NCI-H510A (cell line): Measurements from ENCODE around the gene PPP1R8.

Source experiments
- DNase-seq: peaks from one replicate; lab custom pipeline; 2025; lab: John Stamatoyannopoulos, UW

PPP1R8 gene

DNA sequence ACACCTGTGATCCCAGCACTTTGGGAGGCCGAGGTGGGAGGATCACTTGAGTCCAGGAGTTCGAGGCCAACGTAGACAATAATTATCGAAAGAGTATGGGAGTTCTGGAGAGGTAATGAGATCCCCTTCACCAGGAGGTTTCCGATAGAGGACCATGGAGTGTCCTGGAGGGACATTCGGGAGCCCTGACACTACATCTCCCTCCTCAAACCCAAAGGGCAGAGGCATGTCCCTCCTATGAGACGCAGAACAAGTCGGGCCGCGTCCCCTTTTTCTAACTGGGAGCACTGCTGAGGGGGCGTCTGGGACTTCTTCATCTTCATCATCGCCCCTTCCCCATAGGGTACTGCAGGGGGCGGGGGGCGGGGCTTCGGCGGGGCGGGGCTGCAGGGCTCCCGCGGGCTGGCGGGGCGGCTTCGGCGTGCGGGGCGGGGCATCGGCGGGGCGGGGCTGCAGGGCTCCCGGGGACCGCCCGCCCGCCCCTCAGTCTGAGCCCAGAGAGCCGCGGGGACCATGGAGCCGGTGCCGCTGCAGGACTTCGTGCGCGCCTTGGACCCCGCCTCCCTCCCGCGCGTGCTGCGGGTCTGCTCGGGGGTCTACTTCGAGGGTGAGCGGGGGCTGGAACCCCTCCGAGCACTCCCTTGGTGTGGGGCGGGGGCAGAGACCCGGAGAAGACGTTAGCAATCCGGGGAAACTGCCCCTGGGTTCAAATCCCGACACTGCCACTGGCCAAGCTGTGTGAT, 41.6 kb downstream of the PPP1R8 start, which contains the start of gene THEMIS2:
THEMIS2 (plus strand) TSS at position 486 of the 743 bp plus-strand sequence; CDS start at position 514, 28 bp downstream.
- peak; percentile 25 for DNase-seq

DNA sequence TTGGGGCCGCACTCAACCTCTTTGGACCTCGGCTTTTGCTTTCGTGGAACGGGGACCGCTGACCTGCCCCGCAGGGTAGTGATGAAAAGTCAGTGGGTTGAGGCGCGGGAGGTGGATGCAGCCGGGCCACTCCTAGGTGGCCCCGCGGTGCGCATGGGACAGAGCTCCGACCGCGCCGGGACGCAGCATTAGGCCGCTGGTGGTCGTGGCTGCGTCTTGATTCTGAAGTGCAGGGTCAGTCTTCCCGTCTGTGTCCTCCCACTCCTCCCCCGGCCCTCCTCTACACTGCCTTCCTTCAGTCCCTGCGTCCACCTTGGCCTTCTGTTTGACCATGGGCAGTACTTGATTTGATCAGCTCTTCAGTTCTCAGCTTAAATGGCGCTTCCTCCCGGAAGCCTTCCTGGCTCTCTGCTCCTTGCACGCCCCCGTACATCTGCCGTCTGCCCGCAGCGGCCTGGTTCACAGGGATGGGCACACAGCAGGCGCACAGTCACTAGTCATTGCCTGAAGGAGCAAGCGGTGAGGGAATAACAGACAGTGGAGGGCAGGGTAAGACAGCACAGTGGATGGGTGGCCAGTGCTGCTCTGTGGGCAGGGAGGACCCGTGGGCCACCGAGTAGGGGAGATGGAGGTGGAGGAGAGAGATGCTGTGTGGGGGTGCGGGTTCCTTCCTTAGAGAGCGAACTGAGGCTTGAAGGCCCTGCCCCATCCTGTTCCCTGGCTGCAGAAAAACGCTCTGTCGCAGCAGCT, 42.4 kb downstream of the PPP1R8 start:
- DNase-seq = no peak

DNA sequence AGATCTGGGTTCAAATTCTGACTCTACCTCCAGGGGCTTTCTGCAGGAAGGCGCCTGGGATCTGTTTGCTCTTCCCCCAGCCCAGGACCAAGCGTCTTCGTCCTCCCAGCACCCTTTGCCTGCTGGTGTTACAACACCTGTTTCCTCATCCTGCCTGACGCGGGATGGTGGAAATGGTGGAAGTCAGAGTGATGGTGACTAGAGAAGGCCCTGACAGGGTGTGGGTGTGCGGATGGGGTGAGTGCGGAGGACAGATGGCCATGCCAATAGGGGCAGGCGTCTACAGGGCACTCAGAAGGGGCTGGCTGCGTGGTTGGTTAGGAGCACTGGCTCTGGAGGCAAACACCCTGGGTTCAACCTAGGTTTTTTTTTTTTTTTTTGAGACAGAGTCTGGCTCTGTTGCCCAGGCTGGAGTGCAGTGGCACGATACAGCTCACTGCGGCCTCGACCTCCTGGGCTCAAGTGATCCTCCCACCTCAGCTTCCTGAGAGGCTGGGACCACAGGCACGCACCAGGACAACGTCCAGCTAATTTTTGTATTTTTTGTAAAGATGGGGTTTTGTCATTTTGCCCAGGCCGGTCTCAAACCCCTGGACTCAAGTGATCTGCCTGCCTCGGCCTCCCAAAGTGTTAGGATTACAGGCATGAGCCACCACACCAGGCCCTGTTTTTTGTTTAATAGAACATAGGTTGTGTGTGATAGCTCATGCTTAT, 43.2 kb downstream of the PPP1R8 start:
- DNase-seq = no peak

DNA sequence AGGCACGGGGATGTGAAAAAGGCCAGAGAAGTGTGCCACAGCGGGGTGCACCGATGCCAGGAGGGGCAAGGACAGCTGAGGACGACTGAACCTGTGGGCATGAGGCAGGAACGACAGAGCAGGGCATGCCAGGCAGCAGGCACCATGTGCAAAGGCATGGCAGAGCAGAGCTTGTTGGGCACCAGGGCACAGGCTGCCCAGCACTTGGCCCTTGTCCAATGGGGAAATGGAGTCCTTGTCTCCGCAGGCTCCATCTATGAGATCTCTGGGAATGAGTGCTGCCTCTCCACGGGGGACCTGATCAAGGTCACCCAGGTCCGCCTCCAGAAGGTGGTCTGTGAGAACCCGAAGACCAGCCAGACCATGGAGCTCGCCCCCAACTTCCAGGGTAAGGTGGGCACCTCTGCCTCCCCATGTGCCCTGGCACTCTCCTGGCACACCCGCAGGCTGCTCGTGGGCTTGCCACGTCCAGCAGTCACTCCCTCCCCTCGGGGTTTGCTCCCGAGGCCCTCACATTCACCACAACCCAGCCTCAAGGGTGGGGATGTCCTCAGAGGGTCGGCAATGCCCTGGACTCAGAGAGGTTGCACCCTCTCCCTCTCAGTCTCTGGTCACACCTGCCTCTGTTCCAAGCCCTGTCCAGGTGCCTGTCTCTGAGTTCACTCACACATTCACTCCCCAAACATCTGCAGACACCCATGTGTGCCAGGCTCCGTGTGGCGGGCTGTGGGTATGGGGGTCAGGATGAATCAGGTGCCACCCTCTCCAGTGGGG, 45.9 kb downstream of the PPP1R8 start:
- no peak for DNase-seq

DNA sequence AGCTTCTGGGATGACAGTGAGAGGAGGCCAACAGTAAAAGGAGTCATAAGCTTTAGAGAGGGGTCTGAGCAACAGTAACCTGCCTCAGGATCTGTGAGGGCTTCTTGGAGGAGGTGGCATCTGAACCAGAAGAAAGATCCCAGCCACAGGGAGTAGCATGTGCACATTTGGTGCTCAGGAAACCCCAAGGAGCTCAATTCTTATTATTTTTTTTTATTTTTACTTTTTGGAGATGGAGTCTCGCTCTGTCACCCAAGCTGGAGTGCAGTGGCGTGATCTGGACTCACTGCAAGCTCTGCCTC, 46.5 kb downstream of the PPP1R8 start:
- DNase-seq = no peak

DNA sequence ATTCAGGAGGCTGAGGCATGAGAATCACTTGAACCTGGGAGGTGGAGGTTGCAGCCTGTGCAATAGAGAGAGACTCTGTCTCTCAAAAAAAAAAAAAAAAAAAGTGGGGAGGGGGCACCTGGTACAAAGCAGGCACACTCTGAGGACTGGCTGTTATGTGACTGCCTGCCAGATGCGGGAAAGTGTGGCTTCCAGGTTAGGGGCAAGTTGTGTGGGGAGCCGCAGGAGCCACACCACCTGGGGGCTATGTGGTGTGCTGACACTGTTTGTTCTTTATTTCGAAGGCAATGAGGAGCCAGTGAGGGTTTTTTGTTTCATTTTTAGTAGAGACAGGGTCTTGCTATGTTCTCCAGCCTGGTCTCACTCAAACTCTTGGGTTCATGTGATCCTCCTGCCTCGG, 47.5 kb downstream of the PPP1R8 start:
- DNase-seq = no peak

DNA sequence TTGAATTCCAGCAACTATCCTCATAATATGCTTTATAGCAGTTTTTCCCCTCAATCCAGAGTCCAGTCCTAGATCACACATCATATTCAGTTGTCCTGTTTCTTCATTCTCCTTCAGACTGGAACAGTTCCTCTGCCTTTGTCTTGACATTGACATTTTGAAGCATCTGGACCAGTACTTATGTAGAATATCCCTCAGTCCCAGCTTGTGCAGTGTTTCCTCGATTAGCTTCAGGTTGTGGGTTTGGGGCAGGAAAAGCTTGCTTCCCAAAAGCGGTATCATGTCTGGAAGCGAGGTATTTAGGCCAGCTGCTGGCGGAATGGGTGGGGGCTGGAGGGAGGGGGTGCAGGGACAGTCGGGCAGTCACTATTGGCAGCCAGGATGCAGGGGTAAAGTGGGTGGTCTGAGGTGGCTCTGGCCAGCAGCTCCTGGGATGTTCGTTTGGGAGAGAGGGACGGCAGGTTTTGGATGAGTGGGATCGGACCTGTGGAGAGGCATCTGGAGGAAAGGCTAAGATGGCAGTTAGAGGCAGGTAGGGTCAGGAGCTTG, 48.3 kb downstream of the PPP1R8 start:
- DNase-seq = no peak

DNA sequence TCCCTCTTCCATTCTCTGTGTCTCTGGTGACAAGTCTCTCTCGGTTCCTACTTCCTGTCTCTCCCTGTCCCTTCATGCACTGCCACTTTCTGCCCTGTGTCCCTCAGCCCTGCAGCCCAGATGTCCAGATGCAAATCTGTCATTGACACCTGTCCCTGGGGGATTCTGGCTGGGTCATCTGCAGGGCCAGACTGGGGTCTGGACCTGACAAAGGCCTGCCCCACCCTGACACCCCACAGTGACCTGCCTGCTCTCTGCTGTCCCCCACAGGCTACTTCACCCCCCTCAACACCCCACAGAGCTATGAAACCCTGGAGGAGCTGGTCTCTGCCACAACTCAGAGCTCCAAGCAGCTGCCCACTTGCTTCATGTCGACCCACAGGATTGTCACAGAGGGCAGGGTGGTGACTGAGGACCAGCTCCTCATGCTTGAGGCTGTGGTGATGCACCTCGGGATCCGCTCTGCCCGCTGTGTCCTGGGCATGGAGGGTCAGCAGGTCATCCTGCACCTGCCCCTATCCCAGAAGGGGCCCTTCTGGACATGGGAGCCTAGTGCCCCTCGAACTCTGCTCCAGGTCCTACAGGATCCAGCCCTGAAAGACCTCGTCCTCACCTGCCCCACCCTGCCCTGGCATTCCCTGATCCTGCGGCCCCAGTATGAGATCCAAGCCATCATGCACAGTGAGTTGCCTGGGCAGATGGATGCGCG, 48.9 kb downstream of the PPP1R8 start:
- no peak for DNase-seq

DNA sequence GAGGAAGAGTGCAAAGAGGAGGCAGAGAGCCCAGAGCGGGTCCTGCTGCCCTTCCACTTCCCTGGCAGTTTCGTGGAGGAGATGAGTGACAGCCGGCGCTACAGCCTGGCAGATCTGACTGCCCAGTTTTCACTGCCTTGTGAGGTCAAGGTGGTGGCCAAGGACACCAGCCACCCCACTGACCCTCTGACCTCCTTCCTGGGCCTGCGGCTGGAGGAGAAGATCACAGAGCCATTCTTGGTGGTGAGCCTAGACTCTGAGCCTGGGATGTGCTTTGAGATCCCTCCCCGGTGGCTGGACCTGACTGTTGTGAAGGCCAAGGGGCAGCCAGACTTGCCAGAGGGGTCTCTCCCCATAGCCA, 51.9 kb downstream of the PPP1R8 start:
- no peak for DNase-seq

DNA sequence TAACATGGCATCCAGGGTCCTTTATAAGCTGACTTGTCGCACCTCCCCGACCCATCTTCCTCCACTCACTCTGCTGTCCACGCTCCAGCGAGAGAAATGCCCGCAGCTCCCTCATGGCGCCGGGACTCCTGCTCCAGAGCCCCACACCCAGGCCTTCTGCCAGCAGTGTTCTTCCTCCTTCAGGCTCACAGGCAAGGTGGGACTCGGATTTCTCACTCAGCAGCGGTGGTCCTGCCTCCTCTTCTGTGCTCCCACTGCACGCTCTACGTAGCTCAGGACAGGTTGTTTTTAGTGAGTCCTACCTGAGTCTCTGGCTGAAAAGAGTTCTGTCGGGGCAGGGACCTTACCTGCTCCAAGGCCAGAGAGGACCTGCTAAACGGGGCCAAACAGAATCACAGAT, 53.0 kb downstream of the PPP1R8 start:
- DNase-seq = no peak

DNA sequence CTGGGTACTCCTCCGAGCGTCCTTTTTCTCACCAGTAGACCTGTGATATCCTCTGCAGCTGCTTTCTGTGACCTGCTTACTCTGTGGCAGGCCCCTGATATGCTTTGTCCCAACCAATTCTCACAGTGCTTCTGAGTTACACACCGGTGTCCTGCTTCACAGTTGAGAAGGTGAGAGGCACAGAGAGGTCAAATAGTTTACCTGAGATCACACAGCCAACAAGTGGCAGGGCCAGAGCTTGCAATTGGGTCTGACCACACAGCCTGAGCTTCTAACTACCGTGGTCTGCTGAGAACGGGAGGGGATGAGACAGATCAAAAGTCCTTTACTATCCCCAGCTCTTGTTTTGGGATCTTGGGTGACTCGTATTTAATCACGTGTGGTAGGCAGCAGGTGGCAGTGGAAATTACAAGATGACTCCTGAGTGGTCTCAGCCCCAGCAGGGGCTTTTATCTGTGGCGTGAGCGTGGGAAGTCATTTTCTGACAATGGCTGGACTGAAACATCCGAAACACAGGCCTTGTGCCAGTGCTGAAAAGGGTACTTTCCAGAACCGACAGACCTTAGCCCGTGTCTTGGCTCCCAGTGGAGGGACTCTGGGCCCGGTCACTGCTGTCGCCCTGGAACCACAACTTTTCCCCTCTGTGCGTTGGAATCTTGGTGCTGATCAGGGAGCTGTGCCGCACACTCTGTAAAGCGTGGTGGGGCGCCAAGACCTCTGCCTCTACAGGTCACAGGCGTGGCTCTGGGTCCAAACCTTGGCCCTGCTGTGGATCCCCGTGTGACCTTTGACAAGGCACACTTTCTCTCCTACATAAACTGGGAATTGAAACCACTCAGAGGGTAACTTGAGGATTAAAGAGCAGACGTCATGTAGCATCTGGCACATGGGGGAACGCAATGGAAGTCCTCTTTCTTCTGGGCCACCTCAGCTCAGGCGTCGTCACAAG, 53.7 kb downstream of the PPP1R8 start:
- DNase-seq = no peak

DNA sequence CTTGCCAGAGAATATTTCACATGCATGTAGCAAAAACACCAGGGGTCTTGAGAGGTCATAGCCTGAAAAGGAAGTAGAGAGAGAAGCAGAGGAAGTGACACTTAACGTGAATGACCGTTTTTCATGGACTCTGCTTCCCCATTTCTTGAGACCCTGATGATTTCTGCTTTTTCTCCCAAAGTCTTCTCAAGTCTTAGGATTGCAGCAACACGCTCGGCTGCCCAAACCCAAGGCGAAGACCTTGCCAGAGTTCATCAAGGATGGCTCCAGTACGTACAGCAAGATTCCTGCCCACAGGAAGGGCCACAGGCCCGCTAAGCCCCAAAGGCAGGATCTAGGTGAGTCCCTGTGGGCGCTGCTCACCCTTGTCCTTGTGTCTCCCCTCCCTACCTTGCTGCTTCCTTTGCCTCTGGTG, 54.5 kb downstream of the PPP1R8 start:
- DNase-seq = no peak

DNA sequence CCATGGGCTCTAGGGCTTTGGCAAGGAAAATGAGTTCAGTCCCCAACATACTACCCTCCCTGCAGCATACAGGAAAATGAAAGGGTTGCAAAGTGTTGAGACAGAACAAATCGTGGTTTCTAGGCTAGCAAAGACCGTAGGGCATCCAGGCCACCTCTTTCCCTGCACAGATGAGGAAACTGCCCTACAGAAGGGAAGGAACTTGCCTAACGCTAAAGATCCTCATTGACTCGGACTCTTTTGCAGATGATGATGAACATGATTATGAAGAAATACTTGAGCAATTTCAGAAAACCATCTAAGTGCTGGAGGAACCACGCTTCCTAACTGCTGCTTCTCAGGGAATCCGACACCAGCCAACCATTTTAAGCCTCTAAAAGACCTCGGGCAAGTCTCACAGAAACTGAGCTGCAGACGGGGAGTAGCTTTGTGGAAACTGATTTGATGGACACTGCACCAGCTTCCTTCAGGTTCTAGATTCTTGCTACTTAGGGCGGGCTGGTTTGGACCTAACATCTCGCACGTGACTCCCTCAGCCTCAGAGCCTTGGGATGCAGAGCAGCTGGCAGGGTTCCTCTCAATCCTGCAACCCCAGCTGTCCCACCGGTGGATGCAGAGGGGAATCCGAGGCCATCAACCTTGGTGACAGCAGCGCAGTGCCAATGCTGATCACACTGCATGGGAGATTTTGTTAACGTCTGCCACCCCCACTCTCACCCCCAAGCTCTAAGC, 55.2 kb downstream of the PPP1R8 start:
- no peak for DNase-seq

DNA sequence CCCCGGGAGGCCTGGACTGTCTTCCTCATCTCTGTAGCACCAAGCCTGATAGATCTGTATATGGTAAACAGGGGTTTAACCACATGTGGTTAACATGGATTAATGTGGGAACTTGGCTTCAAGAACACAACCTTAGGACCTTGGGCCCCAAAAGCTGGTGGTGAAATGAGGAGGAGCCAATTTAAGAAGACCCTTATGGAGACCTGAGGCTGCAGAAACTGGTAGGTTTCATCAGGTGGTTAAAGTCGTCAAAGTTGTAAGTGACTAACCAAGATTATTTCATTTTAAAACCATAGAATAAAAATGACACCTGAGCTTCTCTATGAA, 55.7 kb downstream of the PPP1R8 start:
- no peak for DNase-seq

DNA sequence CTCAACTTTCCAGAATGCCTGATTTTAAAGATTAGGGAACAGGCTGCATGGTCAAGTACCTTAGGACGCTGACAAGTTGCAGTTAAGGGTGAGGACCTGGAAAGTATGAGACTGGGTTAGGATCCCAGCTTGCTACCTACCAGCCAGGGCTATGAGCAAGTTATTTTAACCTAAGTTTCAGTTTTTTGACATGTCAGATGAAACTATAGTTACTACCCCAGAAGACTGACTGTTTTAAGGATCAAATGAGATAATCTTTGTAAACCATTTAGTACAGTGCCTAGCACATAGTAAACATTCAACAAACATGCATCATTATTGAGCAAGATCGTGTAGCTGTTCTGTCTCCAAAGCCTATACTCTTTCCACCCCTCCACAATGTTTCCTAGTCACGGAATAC, 56.2 kb downstream of the PPP1R8 start:
- no peak for DNase-seq

DNA sequence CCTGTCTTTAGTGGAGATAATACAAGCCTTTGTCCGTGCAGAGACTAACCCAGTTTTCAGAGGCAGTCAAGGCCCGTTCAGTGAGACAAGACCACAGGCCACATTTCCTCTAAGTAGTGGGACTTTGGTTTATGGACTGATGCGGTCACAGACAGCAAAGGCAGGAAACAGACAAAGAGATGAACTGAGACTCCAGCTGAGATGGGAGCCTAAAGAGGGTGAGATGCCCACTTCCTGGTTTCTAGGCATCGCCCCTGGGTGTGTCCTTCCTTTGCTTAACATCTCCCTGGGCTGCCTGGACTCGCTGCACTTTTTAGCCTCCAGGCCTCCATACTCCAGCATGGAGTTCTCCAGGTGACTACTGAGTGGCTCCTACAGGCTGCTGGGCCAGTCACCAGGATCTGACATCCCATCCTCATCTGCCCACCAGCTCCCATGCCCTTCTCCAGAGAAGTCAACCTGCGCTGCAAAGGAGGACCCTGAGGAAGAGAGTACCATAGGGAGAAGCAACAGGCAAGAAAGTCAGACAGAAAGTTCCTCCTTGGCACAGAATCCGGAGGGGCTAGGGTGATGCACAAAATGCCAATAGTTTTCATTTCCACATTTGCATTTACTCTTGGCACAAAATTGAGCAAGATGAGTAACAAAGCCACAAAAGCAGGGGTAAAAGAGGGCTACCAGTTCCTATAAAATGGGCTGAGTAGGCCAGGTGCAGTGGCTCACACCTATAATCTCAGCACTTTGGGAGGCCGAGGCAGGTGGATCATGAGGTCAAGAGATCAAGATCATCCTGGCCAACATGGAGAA, 56.8 kb downstream of the PPP1R8 start:
- no peak for DNase-seq

DNA sequence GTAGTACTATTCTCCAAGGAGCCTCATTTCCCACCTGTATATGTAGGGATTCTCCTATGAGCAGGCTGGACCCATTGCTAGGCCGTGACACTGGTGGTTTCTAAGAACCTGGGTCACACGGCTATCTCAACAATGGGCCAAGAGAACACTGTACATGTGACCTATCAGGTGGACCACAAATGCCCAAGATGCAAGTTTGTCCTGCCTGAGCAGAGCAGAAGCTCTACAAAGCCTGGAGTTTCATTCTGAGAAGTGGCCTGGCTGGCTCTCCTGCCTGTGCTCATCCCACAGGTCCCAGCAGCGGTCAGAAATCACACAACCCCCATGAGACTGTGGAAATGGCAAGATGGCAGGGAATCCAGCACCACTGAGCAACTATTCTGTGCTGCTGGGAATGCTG, 58.9 kb downstream of the PPP1R8 start:
- no peak for DNase-seq

DNA sequence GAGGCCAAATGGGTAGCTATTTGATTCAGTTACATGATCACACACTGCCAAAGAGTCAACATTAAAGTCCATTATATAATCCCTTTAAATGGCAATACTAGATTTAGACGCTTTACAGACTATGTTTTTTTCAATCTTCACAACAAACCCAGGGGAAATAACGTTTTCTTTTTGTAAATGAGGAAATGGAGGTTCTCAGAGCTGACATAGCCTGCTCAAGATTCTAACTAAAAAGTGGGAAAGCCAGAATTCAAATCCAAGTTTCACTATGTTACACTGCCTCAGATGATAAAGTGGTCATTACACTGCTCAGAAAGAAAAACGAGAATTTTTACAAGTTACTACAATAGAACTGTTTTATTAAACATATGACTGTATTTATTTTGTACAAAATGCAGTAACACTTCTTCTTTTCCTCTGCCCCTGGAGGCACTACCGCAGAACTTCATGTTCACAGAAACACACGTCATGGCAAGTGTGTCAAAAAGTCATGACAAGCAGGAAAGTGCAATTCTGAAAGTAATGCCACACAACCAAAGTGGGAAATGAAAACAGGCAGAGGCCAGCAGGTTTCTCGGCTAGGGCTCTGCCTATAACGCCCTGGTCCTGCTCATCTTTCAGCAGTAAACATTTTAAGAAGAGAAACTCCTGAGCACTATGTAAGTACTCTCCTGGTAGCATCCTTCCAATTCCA, 60.8 kb downstream of the PPP1R8 start:
- DNase-seq = no peak
